Left lung (tissue), 10 donors: ENCODE measurements around the gene FOXQ1. TPM values are rescaled to one million over a fixed set of nuclear protein-coding genes. Genes with fewer than 3 reads are reported as not detected.

Experiments used
- ATAC-seq: fragments of 200-7000 bp; cut with Tn5 transposase; one replicate; pipeline ENCODE4 v1.9.1; 2020; ENCODE audit warnings: moderate library complexity
- DNase-seq, 4 donors: peaks; one replicate each; pipeline ENCODE4 v3.0.0-alpha.2; 2013 to 2020
- H3K27ac ChIP-seq, 2 donors: fragments of 200-600 bp; sonication (generic) in 1 of 2; one replicate each; pipeline versions ENCODE4 v1.5.0 to v1.8.0; 2020 to 2021
- H3K27me3 ChIP-seq, 2 donors: fragments of 200-600 bp; sonication (generic) in 1 of 2; one replicate each; pipeline versions ENCODE4 v1.5.0 to v1.8.0; 2020 to 2021
- H3K36me3 ChIP-seq, 2 donors: fragments of 200-600 bp; sonication (generic) in 1 of 2; one replicate each; pipeline versions ENCODE4 v1.5.0 to v1.8.0; 2020 to 2021
- H3K4me1 ChIP-seq, 2 donors: fragments of 200-600 bp; one replicate each; pipeline ENCODE4 v1.8.0; 2021
- H3K4me3 ChIP-seq, 2 donors: fragments of 200-600 bp; sonication (generic) in 1 of 2; one replicate each; pipeline versions ENCODE4 v1.5.0 to v1.8.0; 2020 to 2021; ENCODE audit warnings: mild to moderate bottlenecking in 1 of 2
- H3K9me3 ChIP-seq, 2 donors: fragments of 200-600 bp; sonication (generic) in 1 of 2; one replicate each; pipeline versions ENCODE4 v1.5.0 to v1.8.0; 2020 to 2021
- intact Hi-C, 2 donors: fragments of 100-400 bp; cut with DNase I; formaldehyde crosslinking; loops; one replicate each; pipeline versions ENCODE4 v1.11.2 to v1.14.2; 2022
- polyA plus RNA-seq, 6 donors: library from polyadenylated mRNA; unstranded; fragments of 120-200 nt; gene quantifications; one replicate each; pipeline ENCODE4 v1.2.1, GENCODE V29; 2013; ENCODE audit not compliant: insufficient read length in 6 of 6
- total RNA-seq, 2 donors: library from RNA; stranded (reverse); fragmentation: NEBNext Ultra II Directional; extraction: Animal tissue kit (Norgen Biotek cat#: 25700); gene quantifications; one replicate each; pipeline ENCODE4 v1.2.1, GENCODE V29; 2021
- TF ChIP-seq, protein P1 (sequence below), 2 donors: fragments of 200-600 bp; sonication (generic) in 1 of 2; IDR thresholded peaks; one replicate each; pipeline versions ENCODE4 v1.5.0 to v1.8.0; 2021; ENCODE audit warnings: antibody characterized with exemption in 2 of 2
- donor health status: DM: no; HTN: yes; CAD: no.
- donor health status: DM: no; HTN: no; CAD: no.

Gene FOXQ1
- total and polyA plus RNA-seq, 8 donors, result 2.0 to 12.1 (median 3.5) TPM

- H3K36me3 ChIP-seq, result no peaks in the 10 kb centered on the region
- DNase-seq (peak in 3 of 4 donors; percentile 78 to 92 (median 82)), ATAC-seq (peak; percentile 95)
- no peak overlapping the region for H3K4me3 ChIP-seq
- peaks cover 0 to 3% of the 10 kb centered on the region in 2 donors for H3K9me3 ChIP-seq
- TF ChIP-seq, protein P1, sequence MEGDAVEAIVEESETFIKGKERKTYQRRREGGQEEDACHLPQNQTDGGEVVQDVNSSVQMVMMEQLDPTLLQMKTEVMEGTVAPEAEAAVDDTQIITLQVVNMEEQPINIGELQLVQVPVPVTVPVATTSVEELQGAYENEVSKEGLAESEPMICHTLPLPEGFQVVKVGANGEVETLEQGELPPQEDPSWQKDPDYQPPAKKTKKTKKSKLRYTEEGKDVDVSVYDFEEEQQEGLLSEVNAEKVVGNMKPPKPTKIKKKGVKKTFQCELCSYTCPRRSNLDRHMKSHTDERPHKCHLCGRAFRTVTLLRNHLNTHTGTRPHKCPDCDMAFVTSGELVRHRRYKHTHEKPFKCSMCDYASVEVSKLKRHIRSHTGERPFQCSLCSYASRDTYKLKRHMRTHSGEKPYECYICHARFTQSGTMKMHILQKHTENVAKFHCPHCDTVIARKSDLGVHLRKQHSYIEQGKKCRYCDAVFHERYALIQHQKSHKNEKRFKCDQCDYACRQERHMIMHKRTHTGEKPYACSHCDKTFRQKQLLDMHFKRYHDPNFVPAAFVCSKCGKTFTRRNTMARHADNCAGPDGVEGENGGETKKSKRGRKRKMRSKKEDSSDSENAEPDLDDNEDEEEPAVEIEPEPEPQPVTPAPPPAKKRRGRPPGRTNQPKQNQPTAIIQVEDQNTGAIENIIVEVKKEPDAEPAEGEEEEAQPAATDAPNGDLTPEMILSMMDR (IDR thresholded peaks at IDR 0.05), result no peak
- H3K27ac ChIP-seq, result peak overlapping the region; percentile 18 to 61
- H3K27me3 ChIP-seq, result no peaks in the 10 kb centered on the region
- H3K4me1 ChIP-seq, result peaks cover 5 to 7% of the 10 kb centered on the region in 2 donors
- intact Hi-C loops, result no loop called here
Measured at GRCh38 chr6:1335367-1336037, 23.6 kb downstream of the FOXQ1 start.

DNA sequence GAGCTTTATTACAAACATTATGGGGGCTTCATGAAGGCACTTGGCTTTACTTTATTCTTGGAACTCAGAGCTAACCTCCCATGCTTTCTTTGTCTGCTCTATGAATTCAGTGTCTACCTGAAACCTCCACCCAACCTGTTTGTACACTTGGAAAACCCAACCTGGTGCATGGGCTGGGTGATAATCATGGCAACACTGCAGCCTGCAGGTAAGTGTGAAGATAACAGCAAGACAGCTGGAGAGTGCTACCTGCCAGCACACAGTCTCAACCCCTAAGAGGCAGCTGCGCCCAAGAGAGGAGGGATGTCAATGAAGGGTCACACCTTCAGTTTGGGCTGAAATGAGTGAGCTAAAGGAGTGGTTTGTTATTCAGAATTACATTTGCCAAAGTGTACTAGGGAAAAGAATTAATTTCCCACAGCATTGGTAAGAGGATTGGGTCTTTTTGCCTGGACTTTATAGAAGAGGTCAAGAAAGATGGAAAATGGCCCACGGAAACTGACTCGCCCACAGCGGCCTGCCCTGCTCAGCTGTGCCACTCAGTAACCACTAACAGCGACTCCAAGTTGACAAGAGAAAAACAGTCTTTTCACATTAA, 24.4 kb downstream of the FOXQ1 start:
- H3K4me1 ChIP-seq, result peaks cover 5 to 7% of the 10 kb centered on the region in 2 donors
- intact Hi-C loops, result no loop called here
- peak overlapping the region in 1 of 2 donors; percentile 61 for H3K27ac ChIP-seq
- ATAC-seq, result peak; percentile 92
- no peaks in the 10 kb centered on the region for H3K9me3 ChIP-seq
- no peak overlapping the region for H3K4me3 ChIP-seq
- H3K36me3 ChIP-seq, result no peaks in the 10 kb centered on the region
- TF ChIP-seq, protein P1 (IDR thresholded peaks at IDR 0.05), result no peak
- peak in 1 of 4 donors; percentile 74 for DNase-seq
- no peaks in the 10 kb centered on the region for H3K27me3 ChIP-seq

GRCh38 chr6:1337791-1338190, 25.9 kb downstream of the FOXQ1 start:
- intact Hi-C loops, result no loop called here
- ATAC-seq (no peak), DNase-seq (no peak)
- H3K36me3 ChIP-seq, result no peaks in the 10 kb centered on the region
- H3K4me3 ChIP-seq, result no peak overlapping the region
- H3K4me1 ChIP-seq, result peaks cover 5 to 7% of the 10 kb centered on the region in 2 donors
- H3K27ac ChIP-seq, result no peak overlapping the region
- TF ChIP-seq, protein P1 (IDR thresholded peaks at IDR 0.05), result no peak
- H3K9me3 ChIP-seq, result no peaks in the 10 kb centered on the region
- no peaks in the 10 kb centered on the region for H3K27me3 ChIP-seq

GRCh38 chr6:1346101-1346500, 34.2 kb downstream of the FOXQ1 start:
- no peak overlapping the region for H3K4me3 ChIP-seq
- H3K4me1 ChIP-seq, result peaks cover 11 to 19% of the 10 kb centered on the region in 2 donors
- intact Hi-C loops, result no loop called here
- TF ChIP-seq, protein P1 (IDR thresholded peaks at IDR 0.05), result no peak
- H3K36me3 ChIP-seq, result no peaks in the 10 kb centered on the region
- DNase-seq, result no peak
- ATAC-seq, result no peak
- no peak overlapping the region for H3K27ac ChIP-seq
- no peaks in the 10 kb centered on the region for H3K27me3 ChIP-seq
- peaks cover 0 to 14% of the 10 kb centered on the region in 2 donors for H3K9me3 ChIP-seq

DNA sequence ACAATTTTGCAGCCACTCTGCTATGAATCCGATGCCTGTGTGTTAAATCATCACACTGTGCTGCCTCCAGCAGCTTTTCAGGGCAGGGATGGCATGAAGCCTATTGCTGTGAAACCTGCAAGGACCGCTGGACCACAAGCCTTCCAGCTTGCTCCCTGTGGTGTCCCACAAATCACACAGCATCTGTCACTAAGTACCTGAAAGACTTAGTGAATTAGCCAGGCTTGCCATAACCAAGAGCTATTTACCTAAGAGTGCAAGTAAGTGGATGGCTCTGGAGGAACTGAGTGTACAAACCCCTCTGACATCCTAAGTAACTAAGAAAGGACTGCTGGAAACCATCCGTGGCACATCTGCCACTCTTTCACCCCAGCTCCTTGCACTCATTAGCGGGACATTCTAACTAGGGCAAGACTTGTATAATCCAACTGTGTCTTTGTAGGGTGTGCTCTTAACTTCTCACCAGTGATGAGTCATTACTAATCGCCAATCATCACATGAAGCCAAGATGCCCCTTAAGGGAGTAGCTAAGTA, 34.7 kb downstream of the FOXQ1 start:
- Histone ChIP-seq H3K4me1 (peaks cover 11 to 19% of the 10 kb centered on the region in 2 donors), H3K36me3 (no peaks in the 10 kb centered on the region), H3K4me3 (no peak overlapping the region), H3K27ac (peak overlapping the region; percentile 25 to 41), H3K27me3 (no peaks in the 10 kb centered on the region), H3K9me3 (peaks cover 0 to 19% of the 10 kb centered on the region in 2 donors)
- intact Hi-C loops, result no loop called here
- ATAC-seq, result peak; percentile 61
- TF ChIP-seq, protein P1 (IDR thresholded peaks at IDR 0.05), result no peak
- no peak for DNase-seq
